Measurements from ENCODE around the gene GALNT17. TPM values are rescaled to one million over a fixed set of nuclear protein-coding genes. Genes with fewer than 3 reads are reported as not detected.

The GALNT17 gene
- total RNA-seq, 5 donors from 2014 or later (not counting 1 experiment from before 2014, with no cell fraction given): 0.09 to 0.20 TPM; not detected in 3

DNA sequence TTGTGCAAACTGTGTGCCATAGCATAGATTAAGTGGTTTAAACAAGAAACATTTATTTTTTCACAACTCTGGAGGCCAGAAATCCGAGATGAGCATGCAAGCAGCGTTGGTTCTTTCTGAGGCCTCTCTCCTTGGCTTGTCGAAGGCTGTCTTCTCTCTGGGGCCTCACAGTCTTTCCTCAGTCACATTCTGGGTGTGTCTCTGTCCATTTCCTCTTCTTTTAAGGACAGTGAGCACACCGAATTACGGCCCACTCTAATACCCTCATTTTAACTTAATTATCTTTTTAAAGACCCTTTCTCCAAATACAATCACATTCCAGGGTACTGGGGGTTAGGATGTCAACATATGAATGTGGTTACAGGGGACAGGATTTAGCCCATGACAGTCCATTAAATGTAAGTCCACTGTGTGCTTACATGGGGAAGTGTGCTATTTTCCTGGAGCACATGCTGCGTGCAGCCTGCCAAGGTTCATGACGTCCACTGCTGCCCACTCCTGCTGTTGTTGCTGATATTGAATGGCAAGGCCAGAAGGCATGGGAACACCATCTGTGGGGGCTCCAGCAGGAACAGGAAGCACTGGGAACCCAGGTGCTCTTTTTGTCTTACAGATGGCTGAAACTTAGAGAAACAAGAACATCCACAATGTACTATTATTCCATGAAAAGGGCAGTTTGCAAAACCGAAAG lies 365.5 kb downstream of the GALNT17 start:
- Histone ChIP-seq H3K9me3 (no peaks in the 10 kb centered on the region), H3K36me3 (ENCODE audit: control insufficient read depth in 2 of 2, extremely low read depth in 1 of 2, insufficient read depth in 1 of 2, low read length in 1 of 2) (no peaks in the 10 kb centered on the region), H3K27me3 (replicated peaks in 1 of 2; ENCODE audit: control insufficient read depth in 2 of 2, extremely low read depth in 1 of 2, insufficient read depth in 2 of 2, low read length in 1 of 2) (no peaks in the 10 kb centered on the region), H3K4me3 (ENCODE audit: control insufficient read depth in 1 of 2, extremely low read depth in 1 of 2, low read length in 1 of 2) (no peak overlapping the region), H3K27ac (ENCODE audit: low read length) (no peak overlapping the region), H3K4me1 (ENCODE audit: control insufficient read depth in 1 of 2, extremely low read depth in 1 of 2, insufficient read depth in 2 of 2, low read length in 2 of 2) (no peaks in the 10 kb centered on the region)
- no peak overlapping the region for H3K4me3 Mint-ChIP-seq
- no peak overlapping the region for H3K27ac Mint-ChIP-seq
- no peaks in the 10 kb centered on the region for H3K4me1 Mint-ChIP-seq
- POLR2A ChIA-PET: no interaction called here
- no peaks in the 10 kb centered on the region for H3K27me3 Mint-ChIP-seq
- DNase-seq (no peak), ATAC-seq (replicated peaks in 1 of 4) (no peak)
- WGBS (ENCODE audit: insufficient coverage): 58% methylated on average over 6 of the region's 8 CpGs
- CTCF ChIA-PET: no interaction called here
- H3K36me3 Mint-ChIP-seq: no peaks in the 10 kb centered on the region
- peaks cover 7 to 22% (median 11%) of the 10 kb centered on the region in 3 donors for H3K9me3 Mint-ChIP-seq

DNA sequence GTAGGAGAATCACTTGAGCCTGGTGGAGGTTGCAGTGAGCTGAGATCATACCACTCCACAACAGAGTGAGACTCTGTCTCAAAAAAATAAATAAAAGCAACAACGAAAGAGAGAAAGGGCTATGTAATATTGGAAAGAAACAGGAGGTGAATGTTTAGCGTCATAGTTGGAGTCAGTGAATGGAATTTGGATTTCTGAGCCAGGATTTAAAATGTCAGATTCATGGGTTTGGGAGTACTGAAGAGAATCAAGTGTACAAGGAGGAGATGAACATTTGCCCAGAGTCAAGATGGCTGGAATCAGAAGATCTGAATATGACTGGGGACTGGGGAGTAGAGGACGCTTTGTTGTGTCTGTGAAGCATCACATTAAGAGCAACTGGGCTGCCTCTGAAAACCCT lies 366.4 kb downstream of the GALNT17 start:
- Mint-ChIP-seq H3K27ac (no peak overlapping the region), H3K4me1 (no peaks in the 10 kb centered on the region), H3K4me3 (no peak overlapping the region), H3K27me3 (no peaks in the 10 kb centered on the region), H3K9me3 (peaks cover 11 to 19% (median 14%) of the 10 kb centered on the region in 3 donors), H3K36me3 (no peaks in the 10 kb centered on the region)
- DNase-seq (no peak), ATAC-seq (replicated peaks in 1 of 4) (no peak)
- H3K27me3 ChIP-seq (replicated peaks in 1 of 2; ENCODE audit: control insufficient read depth in 2 of 2, extremely low read depth in 1 of 2, insufficient read depth in 2 of 2, low read length in 1 of 2): no peaks in the 10 kb centered on the region
- no peak overlapping the region for H3K27ac ChIP-seq (ENCODE audit: low read length)
- POLR2A ChIA-PET: no interaction called here
- H3K4me1 ChIP-seq (ENCODE audit: control insufficient read depth in 1 of 2, extremely low read depth in 1 of 2, insufficient read depth in 2 of 2, low read length in 2 of 2): no peaks in the 10 kb centered on the region
- H3K36me3 ChIP-seq (ENCODE audit: control insufficient read depth in 2 of 2, extremely low read depth in 1 of 2, insufficient read depth in 1 of 2, low read length in 1 of 2): no peaks in the 10 kb centered on the region
- CTCF ChIA-PET: no interaction called here
- H3K4me3 ChIP-seq (ENCODE audit: control insufficient read depth in 1 of 2, extremely low read depth in 1 of 2, low read length in 1 of 2): no peak overlapping the region
- H3K9me3 ChIP-seq: no peaks in the 10 kb centered on the region
- WGBS (ENCODE audit: insufficient coverage): 54% methylated on average over 3 of the region's 3 CpGs

DNA sequence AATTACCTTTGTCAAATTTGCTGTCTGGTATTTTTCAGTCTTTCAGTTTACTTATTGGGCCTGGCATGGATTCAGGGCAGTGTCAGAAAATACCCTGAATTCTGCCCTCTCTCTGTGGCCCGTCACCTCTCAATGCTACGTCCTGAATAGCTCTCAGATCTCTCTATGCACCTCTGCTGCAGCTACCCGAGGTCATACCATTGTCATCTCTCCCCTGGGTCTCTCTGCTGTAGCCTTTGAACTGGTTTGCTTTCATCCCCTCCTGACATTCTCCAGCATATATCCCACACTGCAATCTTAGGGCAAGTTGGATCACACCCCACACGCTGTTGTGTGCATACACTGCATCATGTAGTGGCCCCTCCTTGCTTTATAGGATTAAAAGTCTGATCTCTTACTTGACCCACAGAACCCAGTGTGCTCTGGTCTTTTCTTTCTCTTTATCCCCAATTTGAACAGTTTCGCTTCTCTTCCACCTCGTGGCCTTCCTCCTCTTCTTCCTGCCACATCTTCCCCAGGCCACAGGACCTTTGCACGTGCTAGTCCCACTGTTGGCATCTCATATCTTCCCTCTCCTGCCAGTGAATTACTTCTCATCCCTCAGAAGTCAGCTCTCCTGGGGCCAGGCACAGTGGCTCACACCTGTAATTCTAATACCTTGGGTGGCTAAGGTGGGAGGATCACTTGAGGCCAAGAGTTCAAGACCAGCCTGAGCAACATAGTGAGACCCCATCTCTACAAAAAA lies 372.9 kb downstream of the GALNT17 start:
- ATAC-seq (replicated peaks in 1 of 4) (no peak), DNase-seq (no peak)
- Mint-ChIP-seq H3K4me3 (no peak overlapping the region), H3K27me3 (no peaks in the 10 kb centered on the region), H3K4me1 (no peaks in the 10 kb centered on the region), H3K9me3 (peaks cover 17 to 22% (median 18%) of the 10 kb centered on the region in 3 donors), H3K27ac (no peak overlapping the region), H3K36me3 (no peaks in the 10 kb centered on the region)
- CTCF ChIA-PET: no interaction called here
- H3K36me3 ChIP-seq (ENCODE audit: control insufficient read depth in 2 of 2, extremely low read depth in 1 of 2, insufficient read depth in 1 of 2, low read length in 1 of 2): no peaks in the 10 kb centered on the region
- POLR2A ChIA-PET: no interaction called here
- 68% methylated on average over 7 of the region's 7 CpGs for WGBS (ENCODE audit: insufficient coverage)
- no peak overlapping the region for H3K27ac ChIP-seq (ENCODE audit: low read length)
- H3K27me3 ChIP-seq (replicated peaks in 1 of 2; ENCODE audit: control insufficient read depth in 2 of 2, extremely low read depth in 1 of 2, insufficient read depth in 2 of 2, low read length in 1 of 2): no peaks in the 10 kb centered on the region
- H3K9me3 ChIP-seq: no peaks in the 10 kb centered on the region
- H3K4me1 ChIP-seq (ENCODE audit: control insufficient read depth in 1 of 2, extremely low read depth in 1 of 2, insufficient read depth in 2 of 2, low read length in 2 of 2): no peaks in the 10 kb centered on the region
- no peak overlapping the region for H3K4me3 ChIP-seq (ENCODE audit: control insufficient read depth in 1 of 2, extremely low read depth in 1 of 2, low read length in 1 of 2)

DNA sequence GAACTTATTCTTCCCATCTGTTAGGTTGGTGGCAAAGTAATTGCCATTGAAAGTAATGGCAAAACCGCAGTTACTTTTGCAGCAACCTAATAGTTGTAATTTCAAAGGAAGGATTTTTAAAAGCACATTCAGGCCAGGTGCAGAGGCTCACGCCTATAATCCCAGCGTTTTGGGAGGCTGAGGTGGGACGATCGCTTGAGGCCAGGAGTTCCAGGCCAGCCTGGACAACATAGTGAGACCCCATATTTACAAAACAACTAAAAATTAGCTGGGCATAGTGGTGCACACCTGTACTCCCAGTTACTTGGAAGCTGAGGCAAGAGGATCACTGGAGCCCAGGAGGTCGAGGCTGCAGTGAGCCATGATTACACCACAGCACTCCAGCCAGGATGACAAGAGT lies 374.9 kb downstream of the GALNT17 start:
- Histone ChIP-seq H3K9me3 (no peaks in the 10 kb centered on the region), H3K4me1 (ENCODE audit: control insufficient read depth in 1 of 2, extremely low read depth in 1 of 2, insufficient read depth in 2 of 2, low read length in 2 of 2) (no peaks in the 10 kb centered on the region), H3K4me3 (ENCODE audit: control insufficient read depth in 1 of 2, extremely low read depth in 1 of 2, low read length in 1 of 2) (no peak overlapping the region), H3K27ac (ENCODE audit: low read length) (no peak overlapping the region), H3K27me3 (replicated peaks in 1 of 2; ENCODE audit: control insufficient read depth in 2 of 2, extremely low read depth in 1 of 2, insufficient read depth in 2 of 2, low read length in 1 of 2) (no peaks in the 10 kb centered on the region), H3K36me3 (ENCODE audit: control insufficient read depth in 2 of 2, extremely low read depth in 1 of 2, insufficient read depth in 1 of 2, low read length in 1 of 2) (no peaks in the 10 kb centered on the region)
- Mint-ChIP-seq H3K36me3 (no peaks in the 10 kb centered on the region), H3K27ac (no peak overlapping the region), H3K27me3 (no peaks in the 10 kb centered on the region), H3K4me3 (no peak overlapping the region), H3K4me1 (no peaks in the 10 kb centered on the region), H3K9me3 (peaks cover 14 to 18% (median 16%) of the 10 kb centered on the region in 3 donors)
- ATAC-seq (replicated peaks in 1 of 4) (no peak), DNase-seq (no peak)
- 94% methylated on average over 2 of the region's 6 CpGs for WGBS (ENCODE audit: insufficient coverage)
- ChIA-PET CTCF (no interaction called here), POLR2A (no interaction called here)

DNA sequence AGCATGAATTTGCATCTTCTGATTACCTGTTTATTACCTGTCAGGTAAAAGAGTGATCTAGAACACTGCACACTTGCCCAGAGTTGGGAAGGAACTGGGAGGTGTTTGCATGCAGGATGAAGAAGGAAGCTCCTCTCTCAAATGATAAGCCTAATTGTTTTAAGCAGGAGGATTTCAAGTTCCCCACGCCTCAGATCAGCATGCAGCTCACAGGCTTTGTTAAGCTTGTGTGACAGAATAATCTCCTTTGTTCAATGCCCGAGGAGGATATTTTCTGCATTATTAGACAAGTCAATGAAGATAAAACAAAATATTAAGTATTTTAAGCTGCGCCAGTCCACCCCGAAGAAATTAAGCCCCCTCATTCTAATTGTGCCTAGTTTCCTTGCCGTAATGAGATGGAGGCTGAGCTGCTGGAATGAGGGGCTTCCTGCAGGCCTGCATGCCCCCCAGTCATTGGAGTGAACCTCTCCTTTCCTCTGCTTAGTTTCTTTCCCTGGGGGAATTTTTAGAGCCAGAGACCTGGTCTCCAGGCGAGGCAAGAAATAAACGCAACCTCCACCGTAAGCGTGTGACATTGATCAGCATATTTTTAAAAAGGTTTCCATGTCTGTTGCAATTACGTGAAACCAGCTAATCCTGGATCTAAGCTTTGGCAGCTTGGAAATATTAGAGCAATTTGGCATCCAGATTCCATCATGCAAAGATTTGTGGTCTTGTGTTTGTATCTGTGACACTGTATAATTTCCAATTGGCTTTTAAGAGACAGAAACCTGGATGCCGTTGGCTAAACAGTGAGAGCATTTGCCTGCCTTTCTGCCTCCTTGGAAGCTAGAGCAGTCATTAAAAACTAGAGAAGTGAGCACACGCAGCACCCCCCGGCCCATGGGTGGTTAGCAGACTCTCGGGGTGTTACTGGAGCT lies 376.0 kb downstream of the GALNT17 start:
- H3K36me3 ChIP-seq (ENCODE audit: control insufficient read depth in 2 of 2, extremely low read depth in 1 of 2, insufficient read depth in 1 of 2, low read length in 1 of 2): no peaks in the 10 kb centered on the region
- H3K27me3 ChIP-seq (replicated peaks in 1 of 2; ENCODE audit: control insufficient read depth in 2 of 2, extremely low read depth in 1 of 2, insufficient read depth in 2 of 2, low read length in 1 of 2): no peaks in the 10 kb centered on the region
- ATAC-seq (replicated peaks in 1 of 4) (no peak), DNase-seq (no peak)
- no peaks in the 10 kb centered on the region for H3K9me3 ChIP-seq
- Mint-ChIP-seq H3K27me3 (no peaks in the 10 kb centered on the region), H3K27ac (no peak overlapping the region), H3K36me3 (no peaks in the 10 kb centered on the region), H3K4me3 (no peak overlapping the region), H3K4me1 (no peaks in the 10 kb centered on the region), H3K9me3 (peaks cover 7 to 13% (median 13%) of the 10 kb centered on the region in 3 donors)
- POLR2A ChIA-PET: no interaction called here
- no peak overlapping the region for H3K4me3 ChIP-seq (ENCODE audit: control insufficient read depth in 1 of 2, extremely low read depth in 1 of 2, low read length in 1 of 2)
- no peaks in the 10 kb centered on the region for H3K4me1 ChIP-seq (ENCODE audit: control insufficient read depth in 1 of 2, extremely low read depth in 1 of 2, insufficient read depth in 2 of 2, low read length in 2 of 2)
- CTCF ChIA-PET: no interaction called here
- WGBS (ENCODE audit: insufficient coverage): 79% methylated on average over 8 of the region's 14 CpGs
- no peak overlapping the region for H3K27ac ChIP-seq (ENCODE audit: low read length)

DNA sequence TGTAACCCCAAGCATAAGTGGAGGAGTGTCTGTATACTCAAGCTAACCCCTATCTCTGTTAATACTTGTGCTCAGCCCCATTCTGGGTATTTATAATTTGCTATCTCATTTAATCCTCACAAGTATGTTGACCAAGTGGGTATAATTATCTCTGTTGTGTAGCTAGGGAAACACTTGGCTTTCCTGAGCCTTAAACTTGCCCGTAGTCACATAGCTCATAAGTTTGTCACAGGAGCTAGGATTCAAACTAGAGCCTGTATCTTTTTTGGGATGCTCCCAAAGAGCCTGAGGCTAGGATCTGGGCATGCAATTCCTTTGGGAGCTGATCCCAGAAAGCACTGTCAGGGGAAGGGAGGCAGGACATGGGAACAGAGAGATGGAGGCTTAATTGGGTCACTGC lies 377.4 kb downstream of the GALNT17 start:
- no peak overlapping the region for H3K27ac ChIP-seq (ENCODE audit: low read length)
- 71% methylated on average over 1 of the region's 1 CpG for WGBS (ENCODE audit: insufficient coverage)
- no peaks in the 10 kb centered on the region for H3K36me3 ChIP-seq (ENCODE audit: control insufficient read depth in 2 of 2, extremely low read depth in 1 of 2, insufficient read depth in 1 of 2, low read length in 1 of 2)
- CTCF ChIA-PET: no interaction called here
- Mint-ChIP-seq H3K27ac (no peak overlapping the region), H3K36me3 (no peaks in the 10 kb centered on the region), H3K4me3 (no peak overlapping the region), H3K9me3 (peaks cover 6 to 17% (median 9%) of the 10 kb centered on the region in 3 donors), H3K4me1 (no peaks in the 10 kb centered on the region), H3K27me3 (no peaks in the 10 kb centered on the region)
- POLR2A ChIA-PET: no interaction called here
- no peak for DNase-seq
- H3K9me3 ChIP-seq: no peaks in the 10 kb centered on the region
- no peaks in the 10 kb centered on the region for H3K27me3 ChIP-seq (replicated peaks in 1 of 2; ENCODE audit: control insufficient read depth in 2 of 2, extremely low read depth in 1 of 2, insufficient read depth in 2 of 2, low read length in 1 of 2)
- no peak for ATAC-seq (replicated peaks in 1 of 4)
- no peak overlapping the region for H3K4me3 ChIP-seq (ENCODE audit: control insufficient read depth in 1 of 2, extremely low read depth in 1 of 2, low read length in 1 of 2)
- H3K4me1 ChIP-seq (ENCODE audit: control insufficient read depth in 1 of 2, extremely low read depth in 1 of 2, insufficient read depth in 2 of 2, low read length in 2 of 2): no peaks in the 10 kb centered on the region
